Stimulated activated CD8-positive, alpha-beta memory T cell treated with anti-CD3 and anti-CD28 coated beads, Interleukin-12 subunit alpha, Interleukin-12 subunit beta, amount 100 ng/mL, for 24 hours (primary cell): ENCODE measurements around the gene HYAL2.
"Not testable (repeated sequence)": the region's sequence is repeated elsewhere in the genome, so short reads cannot be mapped to it uniquely, and the experiment has no call there.

ENCODE experiments used
- DNase-seq: peaks from one replicate; pipeline ENCODE4 v3.0.0-alpha.2; 2020; ENCODE audit errors: extremely low read depth

The HYAL2 gene

DNA sequence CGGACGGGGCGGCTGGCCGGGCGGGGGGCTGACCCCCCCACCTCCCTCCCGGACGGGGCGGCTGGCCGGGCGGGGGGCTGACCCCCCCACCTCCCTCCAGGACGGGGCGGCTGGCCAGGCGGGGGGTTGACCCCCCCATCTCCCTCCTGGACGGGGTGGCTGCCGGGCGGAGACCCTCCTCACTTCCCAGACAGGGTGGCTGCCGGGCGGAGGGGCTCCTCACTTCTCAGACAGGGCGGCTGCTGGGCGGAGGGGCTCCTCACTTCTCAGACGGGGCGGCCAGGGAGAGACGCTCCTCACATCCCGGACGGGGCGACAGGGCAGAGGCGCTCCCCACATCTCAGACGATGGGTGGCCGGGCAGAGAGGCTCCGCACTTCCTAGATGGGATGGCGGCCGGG lies 10.5 kb downstream of the HYAL2 start:
- DNase-seq = not testable (repeated sequence)

DNA sequence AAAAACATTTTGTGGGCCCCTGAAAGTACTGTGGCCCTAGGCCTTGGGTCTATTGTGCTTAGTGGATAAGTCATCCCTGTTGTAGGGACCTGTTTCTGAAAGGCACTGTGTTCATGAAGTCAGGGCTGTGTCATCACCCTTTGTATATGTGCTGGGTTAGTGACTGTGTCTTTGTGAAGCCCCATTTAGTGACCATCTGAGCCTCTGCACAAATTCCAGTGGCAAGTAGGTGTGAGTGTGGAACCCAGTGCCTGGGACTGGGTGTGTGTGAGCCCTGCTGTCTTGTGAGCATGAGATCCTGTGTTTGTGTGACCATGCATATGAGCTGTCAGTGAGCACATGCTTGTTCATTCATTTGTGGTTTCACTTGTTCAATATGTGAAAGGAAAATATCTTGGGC lies 17.9 kb downstream of the HYAL2 start:
- DNase-seq = no peak

DNA sequence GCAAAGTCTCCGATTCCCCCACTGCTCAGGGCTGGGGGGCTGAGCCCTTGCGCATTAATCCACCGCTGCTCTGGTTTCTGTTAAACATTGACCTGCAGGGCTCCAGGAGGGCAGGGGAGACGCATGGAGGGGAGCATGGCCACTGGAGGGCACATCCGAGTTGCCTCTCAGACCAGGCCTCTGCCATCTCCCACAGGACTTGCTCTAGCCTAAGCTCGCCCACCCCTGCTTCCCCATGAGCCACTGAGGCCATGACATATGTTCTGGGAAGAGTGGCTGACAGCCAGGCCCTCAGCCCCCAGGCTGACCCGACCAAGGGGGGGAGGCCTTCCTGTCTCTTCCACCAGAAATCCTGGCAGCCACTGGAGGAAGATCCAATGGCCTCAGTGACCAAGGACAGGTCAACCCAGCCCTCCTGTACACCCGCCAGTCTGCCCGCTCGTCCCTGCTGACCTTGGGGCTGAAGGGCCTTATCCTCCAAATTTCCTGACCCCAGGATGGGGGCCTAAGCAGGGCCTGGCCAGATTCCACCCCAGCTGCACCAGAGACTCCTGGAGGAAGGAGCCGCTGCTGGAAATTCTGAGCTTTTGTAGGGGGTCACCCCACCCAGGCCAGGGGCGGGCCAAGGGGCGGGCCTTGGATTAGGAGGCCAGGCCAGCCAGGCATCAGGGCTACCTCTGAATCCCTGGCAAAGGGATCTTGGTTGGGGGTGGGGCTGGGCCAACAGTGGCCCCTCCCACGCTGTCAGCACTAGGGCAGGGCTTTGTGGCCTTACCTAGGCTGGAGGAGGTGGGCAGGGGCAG lies 19.3 kb downstream of the HYAL2 start, which contains the start of gene HYAL1:
HYAL1 (minus strand) TSS at position 562 of the 803 bp plus-strand sequence. CDS start 618 bp downstream, outside the sequence.
- DNase-seq = no peak

DNA sequence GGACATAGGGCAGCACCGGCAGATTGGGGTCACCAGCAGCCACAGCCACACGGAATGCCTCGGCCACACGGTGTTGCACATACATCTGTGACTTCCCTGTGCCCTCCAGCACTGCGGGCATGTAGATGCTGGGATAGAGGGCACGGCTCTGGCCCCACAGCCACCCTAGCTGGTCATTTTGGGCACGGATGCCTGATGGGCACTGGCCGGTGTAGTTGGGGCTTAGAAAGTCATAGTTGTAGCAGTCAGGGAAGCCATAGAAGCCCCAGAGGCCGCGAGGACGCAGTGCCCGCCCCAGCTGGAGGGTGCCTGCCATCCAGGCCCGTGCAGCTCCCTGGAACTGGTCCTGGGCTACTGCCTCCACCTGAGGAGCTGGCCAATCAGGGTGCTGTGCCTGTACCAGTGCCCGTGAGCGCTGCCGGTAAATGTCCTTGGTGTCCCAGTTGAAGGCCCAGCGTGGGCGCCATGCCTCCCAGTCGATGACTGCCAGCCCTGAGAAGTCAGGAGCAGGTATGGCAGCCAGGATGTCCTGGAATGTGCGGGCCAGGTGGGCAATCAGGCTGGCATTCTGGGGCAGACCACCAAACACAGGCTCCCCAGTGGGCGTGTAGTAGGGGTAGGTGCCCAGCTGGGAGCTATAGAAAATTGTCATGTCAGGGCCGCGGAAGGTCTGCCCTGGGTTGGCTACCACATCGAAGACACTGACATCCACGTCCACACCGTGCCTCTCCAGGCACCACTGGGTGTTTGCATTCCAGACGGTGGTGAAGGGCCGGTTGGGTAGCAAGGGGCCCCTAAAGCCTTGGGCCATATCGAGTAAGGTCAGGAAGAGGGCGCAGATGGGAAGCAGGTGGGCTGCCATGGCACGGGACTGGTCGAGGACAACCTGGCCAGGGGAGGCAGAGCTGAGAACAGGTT lies 20.2 kb downstream of the HYAL2 start:
- no peak for DNase-seq

DNA sequence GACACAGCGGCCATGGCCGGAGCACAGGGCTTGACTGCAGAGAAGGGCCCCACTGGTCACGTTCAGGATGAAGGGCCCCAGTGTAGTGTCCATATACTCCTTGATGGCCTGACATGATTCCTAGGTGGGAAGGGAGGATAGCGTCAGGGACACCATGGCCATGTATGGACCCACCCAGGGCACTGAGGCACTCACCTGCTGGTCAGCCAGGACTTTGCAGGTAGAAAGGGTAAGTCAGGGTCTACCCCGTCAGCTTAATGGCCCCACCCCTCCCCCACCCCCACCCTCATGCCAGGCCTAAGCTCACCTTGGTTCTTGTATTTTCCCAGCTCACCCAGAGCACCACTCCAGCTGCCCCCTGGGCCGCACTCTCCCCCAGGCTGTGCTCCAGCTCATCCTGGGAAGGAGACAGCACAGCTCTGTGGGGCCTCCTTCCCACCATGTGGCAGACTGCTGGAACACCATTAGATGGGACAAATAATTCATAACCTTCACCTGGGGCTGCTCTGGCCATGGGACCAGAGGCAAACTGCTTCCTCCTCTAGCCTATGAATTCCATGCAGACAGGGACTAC lies 21.8 kb downstream of the HYAL2 start:
- DNase-seq = no peak

DNA sequence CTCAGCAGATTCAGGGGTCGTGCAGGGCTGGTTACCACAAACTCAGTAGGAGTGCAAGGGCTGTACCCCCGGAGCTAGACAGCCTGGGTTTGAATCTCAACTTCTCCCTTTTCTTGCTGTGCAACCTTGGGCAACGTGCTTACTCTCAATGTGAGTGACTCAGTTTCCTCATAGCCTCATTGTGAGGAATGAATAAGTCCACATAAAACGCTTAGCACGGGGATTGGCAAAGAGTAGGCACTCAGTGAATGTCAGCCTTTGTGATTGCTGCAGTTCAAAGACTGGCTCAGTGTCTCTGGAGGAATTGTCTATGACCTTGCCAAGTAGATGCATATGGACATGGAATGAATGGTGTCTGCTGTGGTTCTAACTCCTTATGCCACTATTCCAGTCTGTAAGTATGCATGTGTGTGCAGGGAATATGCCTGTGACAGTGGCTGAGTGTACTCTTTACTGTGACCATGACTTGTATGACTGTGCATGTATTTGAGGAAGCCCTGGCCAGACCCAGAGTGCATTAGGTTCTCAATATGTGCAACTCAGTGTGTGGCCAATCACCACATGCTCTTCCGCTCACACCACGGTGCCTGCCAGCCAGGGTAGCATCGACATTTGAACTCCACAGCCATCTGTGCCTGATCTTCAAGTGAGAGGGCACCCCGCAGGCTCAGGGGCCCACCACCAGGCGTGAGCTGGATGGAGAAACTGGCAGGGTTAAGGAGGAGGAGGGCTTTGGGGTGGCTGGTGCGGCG lies 22.4 kb downstream of the HYAL2 start:
- no peak for DNase-seq

DNA sequence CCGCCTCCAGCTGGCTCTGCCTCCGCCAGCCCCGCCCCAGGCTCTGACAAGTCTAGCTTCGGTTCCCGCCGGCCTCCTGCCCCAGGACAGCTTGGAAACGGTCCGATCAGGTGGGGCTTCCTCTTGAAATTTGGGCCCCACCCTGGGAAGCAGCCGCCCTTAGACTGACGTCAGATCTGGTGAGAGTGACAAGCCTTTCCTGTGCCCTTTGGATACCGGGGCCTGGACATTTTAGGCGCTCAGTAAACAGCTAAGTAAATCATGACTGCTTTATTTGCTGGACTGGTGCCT lies 23.0 kb downstream of the HYAL2 start:
- no peak for DNase-seq

DNA sequence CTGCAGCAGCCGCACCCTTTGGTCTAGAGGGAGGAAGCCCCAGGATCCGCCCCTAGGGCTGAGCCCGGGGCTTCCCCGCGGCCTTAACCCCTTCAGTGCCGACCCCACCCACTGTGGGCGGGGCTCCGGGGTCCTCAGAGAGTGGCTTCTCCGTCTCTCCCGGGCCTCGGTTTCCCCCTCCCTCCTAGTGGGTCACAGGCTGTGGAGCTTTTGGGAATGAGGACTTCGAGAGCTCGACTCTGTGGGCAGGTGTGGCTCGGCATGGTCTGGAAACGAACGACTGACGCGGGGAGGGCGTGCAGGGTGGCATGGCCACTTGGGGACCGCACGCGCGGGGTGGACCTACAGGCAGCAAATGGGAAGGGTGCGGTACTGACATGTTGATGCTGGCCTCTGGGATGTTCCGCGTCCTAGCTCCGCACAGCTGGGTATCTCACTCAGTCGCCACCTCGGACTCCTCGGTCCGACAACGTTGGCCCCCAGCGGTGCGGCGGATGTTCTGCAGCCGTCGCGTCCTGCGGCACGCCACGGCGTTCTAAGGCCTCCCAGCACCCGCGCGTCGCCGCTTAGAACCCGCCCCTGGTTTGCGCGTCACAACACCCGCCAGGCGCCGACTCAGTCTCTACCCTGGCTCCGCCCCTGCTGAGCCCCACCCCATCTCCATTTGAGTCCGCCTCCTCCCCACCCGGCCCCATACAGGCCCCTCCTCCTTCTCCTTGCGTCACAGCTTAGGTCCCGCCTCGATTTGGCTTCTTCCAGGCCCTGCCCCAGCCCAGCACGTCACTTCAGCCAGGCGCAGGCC lies 23.5 kb downstream of the HYAL2 start, which contains the start of the genes HYAL3 and NAA80:
HYAL3 (minus strand) TSS at position 570 of the 802 bp plus-strand sequence. CDS start 3,803 bp downstream, outside the sequence.
NAA80 (minus strand) TSS at position 570 of the 802 bp plus-strand sequence. CDS start 1,942 bp downstream, outside the sequence.
- peak; percentile 95 for DNase-seq

DNA sequence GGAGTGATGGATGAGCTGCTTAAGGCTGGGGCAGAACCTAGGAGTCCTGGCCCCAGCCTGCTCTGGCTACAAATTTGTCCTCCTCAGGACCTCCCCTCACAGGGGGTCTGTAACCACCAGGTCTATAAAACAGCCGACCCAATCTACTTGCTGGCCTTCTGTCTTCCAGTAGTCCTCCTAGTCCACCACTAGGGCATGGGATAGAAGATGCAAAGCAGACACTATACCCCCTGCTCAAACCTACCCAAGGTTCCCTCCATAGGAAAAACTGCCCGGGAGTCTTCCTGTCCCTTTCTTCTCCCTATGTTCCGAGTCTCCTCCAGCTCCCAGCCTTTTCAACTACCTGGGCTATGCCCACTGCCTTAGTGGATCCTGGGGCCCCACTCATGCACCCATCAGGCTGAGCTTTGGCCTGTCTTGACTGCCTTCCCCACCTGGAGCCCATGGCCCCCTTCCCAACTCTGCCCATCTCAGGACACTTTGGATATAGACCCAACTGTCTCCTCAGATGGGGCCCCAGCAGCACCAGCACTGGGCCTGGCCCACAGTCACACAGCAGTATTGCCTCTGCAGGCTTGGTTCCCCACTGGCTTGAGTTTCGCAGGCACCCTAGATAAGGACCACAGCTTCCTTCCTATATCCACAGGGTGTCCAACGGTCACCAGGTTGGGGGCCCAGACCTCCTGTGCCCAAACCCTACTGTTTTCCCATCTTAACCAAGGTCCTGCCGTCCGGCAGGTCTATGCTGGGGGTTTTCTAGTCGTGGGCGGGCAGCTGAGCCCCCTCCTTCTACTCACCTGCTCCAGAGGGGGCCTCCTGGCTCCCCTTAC lies 24.4 kb downstream of the HYAL2 start:
- DNase-seq = no peak

DNA sequence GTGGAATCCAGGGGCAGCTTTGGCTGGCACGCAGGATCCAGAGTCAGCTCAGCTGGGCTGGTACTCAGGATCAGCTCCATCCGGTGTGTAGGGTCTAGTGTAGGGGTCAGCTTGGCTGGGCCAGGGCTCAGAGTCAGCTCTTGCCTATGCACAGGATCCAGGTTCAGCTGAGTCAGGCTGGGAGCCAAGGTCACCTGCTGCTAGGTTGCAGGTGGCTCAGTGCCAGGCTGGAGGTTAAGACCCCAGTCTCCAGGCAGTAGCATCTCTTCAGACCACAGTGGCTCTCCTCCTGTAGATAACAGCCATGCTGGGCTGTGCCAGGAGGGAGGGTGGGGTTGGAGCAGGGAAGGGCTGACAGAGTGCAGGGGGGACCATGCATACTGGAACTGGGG lies 25.2 kb downstream of the HYAL2 start:
- no peak for DNase-seq

DNA sequence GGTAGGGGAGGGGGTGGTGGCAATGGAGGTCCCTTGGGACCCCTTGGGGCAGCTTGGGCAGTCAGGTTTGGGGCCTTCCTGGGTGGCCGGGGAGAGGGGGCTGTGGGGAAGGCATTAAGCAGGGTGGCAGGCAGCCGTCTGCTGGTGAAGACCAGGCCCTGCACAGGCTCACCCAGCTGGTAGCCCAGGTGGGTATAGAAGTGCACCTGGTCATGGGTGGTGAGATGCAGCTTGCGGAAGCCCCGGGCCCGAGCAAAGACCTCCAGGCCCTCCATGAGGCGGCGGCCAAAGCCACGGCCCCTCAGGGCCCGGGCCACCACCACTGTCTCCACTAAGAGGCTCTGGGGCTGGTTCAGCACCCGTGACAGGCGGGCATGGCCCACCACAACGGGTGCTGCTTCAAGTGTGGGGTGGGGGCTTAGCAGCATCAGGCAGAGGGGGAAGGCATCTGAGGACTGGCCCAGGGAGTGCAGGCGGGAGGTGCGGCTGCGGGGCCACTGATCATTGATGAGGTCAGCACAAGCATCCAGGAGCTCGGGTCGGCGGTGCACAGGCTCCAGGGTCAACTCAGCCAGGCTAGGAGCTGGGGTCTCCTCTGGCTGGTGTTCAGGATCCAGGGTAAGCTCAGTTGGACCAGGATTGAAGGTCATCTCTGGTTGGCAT lies 25.7 kb downstream of the HYAL2 start:
- DNase-seq = no peak

DNA sequence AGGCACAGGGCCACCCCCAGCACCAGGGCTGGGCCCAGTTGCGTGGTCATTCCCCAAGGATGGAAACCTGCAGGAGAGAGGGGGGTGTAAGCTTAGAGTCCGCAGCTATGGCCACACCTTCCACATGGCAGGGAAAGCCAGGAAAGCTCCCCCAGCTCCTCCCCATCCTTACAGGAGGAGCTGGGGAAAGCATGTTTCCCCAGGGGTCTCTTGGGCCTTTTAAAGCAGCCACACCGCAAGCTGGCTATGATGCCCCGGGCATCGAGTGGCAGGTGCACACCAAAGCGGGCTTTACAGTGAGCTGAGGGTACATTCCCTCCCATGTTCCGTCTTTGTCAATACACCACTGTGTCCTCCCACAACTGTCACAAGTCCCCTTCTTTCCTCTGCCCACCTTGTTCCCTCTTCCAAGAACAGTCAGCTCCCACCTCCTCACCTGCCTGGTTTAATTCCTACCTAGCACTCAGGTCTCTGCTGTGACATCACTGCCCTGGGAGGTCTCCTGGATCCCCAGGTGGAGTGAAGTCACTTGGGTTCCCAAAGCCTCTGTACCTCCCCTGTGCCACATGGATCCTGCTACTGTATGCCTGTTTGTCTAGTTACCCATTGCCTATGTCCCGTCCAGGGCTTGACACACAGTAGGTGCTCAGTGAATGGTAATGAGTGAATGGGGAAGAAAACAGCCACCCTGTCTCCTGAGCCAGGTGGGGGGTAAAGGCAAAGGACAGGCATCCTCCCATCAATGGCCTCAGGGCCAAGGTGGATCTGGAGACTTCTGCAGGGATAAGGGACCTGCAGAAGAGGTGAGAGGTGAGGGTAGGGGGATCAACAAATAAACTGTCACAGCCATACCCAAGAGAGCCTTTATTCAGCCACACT lies 26.8 kb downstream of the HYAL2 start:
- DNase-seq = no peak

DNA sequence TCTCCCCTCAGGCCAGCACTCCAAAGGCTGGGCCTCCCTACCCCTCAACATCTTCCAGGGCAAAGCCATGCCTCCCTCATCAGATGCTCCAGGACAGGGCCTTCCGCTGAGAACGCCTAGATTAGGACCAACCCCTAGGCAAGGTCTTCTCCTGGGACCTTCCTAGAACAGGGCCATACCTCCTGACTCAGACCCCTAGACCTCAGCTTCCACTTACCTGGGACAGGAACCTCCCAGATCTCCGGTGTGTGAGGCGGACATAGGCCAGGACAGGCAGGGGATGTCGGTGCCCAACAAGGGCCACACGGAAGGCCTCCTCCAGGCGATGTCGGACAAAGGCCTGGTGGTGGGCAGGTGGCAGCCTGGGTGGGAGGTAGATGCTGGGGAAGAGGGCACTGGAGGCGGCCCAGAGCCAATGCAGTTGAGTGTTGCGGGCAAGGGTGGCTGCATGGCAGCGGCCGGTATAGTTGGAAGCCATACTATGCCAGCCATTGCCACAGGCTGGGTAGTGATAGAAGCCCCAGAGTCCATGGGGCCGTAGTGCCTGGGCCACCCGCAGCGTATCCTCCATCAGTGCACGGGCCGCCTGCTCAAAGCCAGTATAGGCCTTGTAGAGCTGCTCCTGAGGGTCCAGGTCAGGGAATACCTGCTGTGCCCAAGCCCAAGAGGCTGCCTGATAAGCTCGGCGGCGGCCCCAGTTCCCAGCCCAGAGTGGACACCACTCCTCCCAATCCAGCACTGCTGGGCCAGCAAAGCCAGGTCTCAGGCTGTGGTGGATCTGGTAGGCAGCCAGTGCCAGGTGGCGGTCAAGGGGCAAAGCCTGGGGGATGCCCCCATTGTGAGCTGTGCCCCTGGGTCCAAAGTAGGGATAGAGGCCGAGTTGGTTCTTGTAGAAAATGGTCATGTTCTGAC lies 27.8 kb downstream of the HYAL2 start:
- no peak for DNase-seq

DNA sequence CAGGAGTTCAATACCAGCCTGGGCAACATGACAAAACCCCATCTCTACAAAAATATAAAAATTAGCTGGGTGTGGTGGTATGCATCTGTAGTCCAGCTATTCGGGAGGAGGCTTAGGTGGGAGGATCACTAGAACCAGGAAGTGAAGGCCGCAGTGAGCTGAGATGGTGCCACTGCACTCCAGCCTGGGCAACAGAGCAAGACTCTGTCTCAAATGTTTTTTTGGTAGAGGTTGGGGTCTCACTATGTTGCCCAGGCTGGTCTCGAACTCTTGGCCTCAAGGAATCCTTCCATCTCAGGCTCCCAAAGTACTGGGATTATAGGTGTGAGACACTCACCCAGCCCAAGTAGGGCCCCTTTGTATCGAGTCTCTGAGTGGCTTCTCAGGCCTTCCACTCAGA lies 28.5 kb downstream of the HYAL2 start:
- DNase-seq = no peak

DNA sequence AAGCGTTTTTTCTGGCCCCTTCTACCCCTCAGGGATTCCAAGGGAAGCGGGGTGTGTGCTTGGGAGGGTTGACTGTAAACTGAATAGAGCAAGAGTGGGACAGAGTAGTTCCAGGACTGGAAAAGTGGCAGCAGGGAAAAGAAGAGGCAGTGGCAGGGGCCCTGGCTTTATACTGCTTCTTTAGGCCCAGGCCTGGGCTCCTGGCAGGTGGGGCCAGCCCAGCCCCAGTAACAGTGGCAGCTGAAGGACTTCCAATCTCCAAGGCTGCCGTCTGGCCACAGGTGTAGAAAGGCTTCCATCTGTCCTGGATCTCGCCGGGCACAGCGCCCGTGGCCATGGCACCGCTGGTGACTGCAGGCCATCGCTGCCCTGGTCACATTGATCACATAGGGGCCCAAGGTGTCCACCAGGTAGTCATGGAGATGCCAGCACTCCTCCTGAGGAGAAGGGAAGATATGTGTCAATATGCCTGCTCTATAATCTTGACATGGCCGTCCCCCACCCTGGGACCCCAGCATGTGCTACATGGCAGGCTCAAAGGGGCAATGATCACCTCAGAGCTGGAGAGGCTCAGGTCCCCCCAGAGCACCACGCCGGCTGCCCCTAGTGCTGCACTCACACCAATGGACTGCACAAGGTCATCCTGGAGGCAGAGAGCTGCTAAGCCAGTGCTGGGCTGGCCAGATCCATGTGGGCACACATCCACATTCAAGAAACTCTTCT lies 29.3 kb downstream of the HYAL2 start:
- DNase-seq = no peak
